ENCODE results near the gene COMMD7. TPM values are rescaled to one million over a fixed set of nuclear protein-coding genes. Genes with fewer than 3 reads are reported as not detected.

The COMMD7 gene
- total RNA-seq, 1 experiment from 2014 or later = 66.1 TPM

DNA sequence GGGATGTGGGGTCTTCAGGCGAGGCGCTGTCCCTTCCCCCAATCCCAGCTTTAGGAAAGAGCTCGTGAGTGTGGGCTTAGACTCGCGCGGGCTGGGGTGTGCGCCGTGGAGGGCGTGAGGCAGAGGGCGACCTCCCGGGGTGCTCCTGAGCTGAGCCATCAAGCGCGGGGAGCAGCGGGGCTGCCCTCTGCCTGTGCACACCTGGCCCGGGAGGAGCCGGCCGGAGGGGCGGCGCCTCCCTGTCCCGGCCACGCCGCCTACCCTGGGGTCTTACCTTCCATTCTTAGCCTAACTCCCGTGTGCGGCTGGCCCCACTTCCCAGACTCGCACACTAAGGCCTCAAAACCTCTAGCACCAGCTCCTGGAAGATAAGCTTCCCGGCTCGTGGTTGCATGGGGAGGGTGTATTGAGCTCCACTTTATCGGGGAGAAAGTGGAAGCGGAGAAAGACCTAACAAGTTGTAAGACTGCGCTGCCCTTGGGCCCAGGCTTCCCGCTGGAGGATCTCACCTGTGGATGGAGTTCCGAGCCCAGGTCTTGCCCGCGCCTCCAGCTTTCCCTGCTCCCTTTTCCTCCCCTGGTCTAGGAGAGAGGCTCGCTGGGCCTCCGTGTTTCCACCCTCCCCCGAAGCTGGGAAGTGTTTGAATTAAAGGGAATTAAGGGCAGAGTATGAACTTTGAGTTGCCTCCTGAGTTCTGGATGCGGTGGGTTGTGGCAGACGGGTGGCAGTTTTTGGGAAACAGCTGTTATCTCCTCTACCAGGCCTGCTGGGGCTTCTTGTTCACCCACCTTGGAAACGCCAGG is 20.1 kb upstream of the COMMD7 start:
- no peaks in the 10 kb centered on the region for H3K79me1 ChIP-seq (ENCODE audit: insufficient read depth, low read depth, low read length, poor library complexity, severe bottlenecking)
- no peak overlapping the region for H2BK5ac ChIP-seq (ENCODE audit: insufficient read length, low read length)
- no peak overlapping the region for H3K56ac ChIP-seq (ENCODE audit: insufficient read length, low read depth, low read length)
- Mint-ChIP-seq H3K4me1 (peaks cover 45 to 50% of the 10 kb centered on the region in 2 experiments), H3K27me3 (ENCODE audit: low read depth) (0 out of 2 replicates have a peak, but pooled peaks cover 2% of the 10 kb centered on the region), H3K27ac (peak overlapping the region; percentile 93 to 99 (median 98); a peak in 6 of 7 replicates), H3K36me3 (ENCODE audit: insufficient read depth in 1 of 3, low read depth in 3 of 3) (peaks cover 37 to 52% (median 41%) of the 10 kb centered on the region in 3 experiments), H3K9me3 (no peaks in the 10 kb centered on the region; a peak in 1 of 5 replicates), H3K4me3 (peak overlapping the region; percentile 99)
- H3K27me3 ChIP-seq (ENCODE audit: insufficient read depth, low read length) = no peaks in the 10 kb centered on the region
- no peak overlapping the region for H3K27ac ChIP-seq (ENCODE audit: insufficient read length, low read depth, low read length)
- H2BK15ac ChIP-seq (ENCODE audit: low read depth, low read length) = no peak overlapping the region
- peaks cover 55% of the 10 kb centered on the region for H3K79me2 ChIP-seq (ENCODE audit: insufficient read depth, low read length)
- WGBS (ENCODE audit: extremely low coverage, insufficient read length, low lambda C conversion rate) = no CpG with 5 or more reads among the region's 40 CpGs
- H3K4me1 ChIP-seq (ENCODE audit: insufficient read depth, low read length) = peaks cover 6% of the 10 kb centered on the region; the same call in 1 of the 2 replicates
- no peak overlapping the region for H2BK20ac ChIP-seq (ENCODE audit: low read depth, low read length, poor library complexity, severe bottlenecking)
- H2AK5ac ChIP-seq (ENCODE audit: insufficient read length, low read length) = no peak overlapping the region
- no peak overlapping the region for H2AFZ ChIP-seq (ENCODE audit: low read length)
- peaks cover 6% of the 10 kb centered on the region for H4K20me1 ChIP-seq (ENCODE audit: control insufficient read depth, insufficient read depth, insufficient read length)
- H4K5ac ChIP-seq (ENCODE audit: insufficient read length, low read depth, low read length) = no peak overlapping the region
- peaks cover 23% of the 10 kb centered on the region for H3K23me2 ChIP-seq (ENCODE audit: insufficient read length, low read depth, low read length, poor library complexity, severe bottlenecking)
- no peak overlapping the region for H4K8ac ChIP-seq (replicated peaks; ENCODE audit: insufficient read length, low read depth, low read length)
- H3K4ac ChIP-seq (ENCODE audit: low read depth, low read length) = no peak overlapping the region
- peak overlapping the region; percentile 86; the same call in 1 of the 2 replicates for H3K14ac ChIP-seq (ENCODE audit: insufficient read depth, low read length)
- H3T11ph ChIP-seq (ENCODE audit: low read length) = no peak overlapping the region
- H3K18ac ChIP-seq (ENCODE audit: insufficient read length, low read depth, low read length) = no peak overlapping the region
- no peak overlapping the region for H2BK12ac ChIP-seq (ENCODE audit: insufficient read length, low read depth, low read length)
- peak overlapping the region; percentile 76 for H3K9ac ChIP-seq (ENCODE audit: extremely low read depth, insufficient read length, low read length)
- no peak overlapping the region for H2BK120ac ChIP-seq (ENCODE audit: low read depth, low read length, poor library complexity, severe bottlenecking)
- H3K9me3 ChIP-seq (ENCODE audit: control insufficient read depth, low read depth, low read length) = no peaks in the 10 kb centered on the region
- TF ChIP-seq, protein P1, sequence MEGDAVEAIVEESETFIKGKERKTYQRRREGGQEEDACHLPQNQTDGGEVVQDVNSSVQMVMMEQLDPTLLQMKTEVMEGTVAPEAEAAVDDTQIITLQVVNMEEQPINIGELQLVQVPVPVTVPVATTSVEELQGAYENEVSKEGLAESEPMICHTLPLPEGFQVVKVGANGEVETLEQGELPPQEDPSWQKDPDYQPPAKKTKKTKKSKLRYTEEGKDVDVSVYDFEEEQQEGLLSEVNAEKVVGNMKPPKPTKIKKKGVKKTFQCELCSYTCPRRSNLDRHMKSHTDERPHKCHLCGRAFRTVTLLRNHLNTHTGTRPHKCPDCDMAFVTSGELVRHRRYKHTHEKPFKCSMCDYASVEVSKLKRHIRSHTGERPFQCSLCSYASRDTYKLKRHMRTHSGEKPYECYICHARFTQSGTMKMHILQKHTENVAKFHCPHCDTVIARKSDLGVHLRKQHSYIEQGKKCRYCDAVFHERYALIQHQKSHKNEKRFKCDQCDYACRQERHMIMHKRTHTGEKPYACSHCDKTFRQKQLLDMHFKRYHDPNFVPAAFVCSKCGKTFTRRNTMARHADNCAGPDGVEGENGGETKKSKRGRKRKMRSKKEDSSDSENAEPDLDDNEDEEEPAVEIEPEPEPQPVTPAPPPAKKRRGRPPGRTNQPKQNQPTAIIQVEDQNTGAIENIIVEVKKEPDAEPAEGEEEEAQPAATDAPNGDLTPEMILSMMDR (conservative IDR thresholded peaks at IDR 0.05) = no peak
- no peak overlapping the region for H4K91ac ChIP-seq (ENCODE audit: insufficient read length, low read depth, low read length)
- no peak overlapping the region for H3K23ac ChIP-seq (ENCODE audit: insufficient read length, low read depth, low read length)
- no peak for DNase-seq
- H3K4me2 ChIP-seq (ENCODE audit: insufficient read depth, insufficient read length, low read length) = peak overlapping the region; percentile 79
